HCT116 (cell line): ENCODE data around the gene TMEM235. TPM values are rescaled to one million over a fixed set of nuclear protein-coding genes. Genes with fewer than 3 reads are reported as not detected.

Experiments used
- ATAC-seq: fragments of 200-7000 bp; cut with Tn5 transposase; 2 replicates; pipeline ENCODE4 v1.9.1; 2020; ENCODE audit warnings: mild to moderate bottlenecking, moderate library complexity
- BruUV-seq: library from RNA; stranded (reverse); fragments of 400-500 nt; replicated peaks from 2 replicates; lab custom pipeline; 2021; lab: Mats Ljungman, UMichigan
- CTCF ChIA-PET: fragments of 300-600 bp; sonication (Branson Sonifier 250); formaldehyde crosslinking; loops from one replicate; lab custom pipeline; 2021; ENCODE audit warnings: antibody characterized with exemption; lab: Charles Lee
- POLR2A ChIA-PET: fragments of 300-600, 350-600 bp; sonication (Branson Sonifier 250); formaldehyde crosslinking; loops from one replicate; lab custom pipeline; 2021; ENCODE audit warnings: antibody characterized with exemption; lab: Charles Lee
- RAD21 ChIA-PET, 2 experiments: fragments of 300-600 bp; sonication (Branson Sonifier 250); formaldehyde crosslinking; loops; one replicate each; lab custom pipeline; 2023; ENCODE audit warnings: low total read pairs in 2 of 2; ENCODE audit not compliant: uncharacterized antibody in 2 of 2, unreplicated experiment in 2 of 2, low non-redundant PET in 1 of 2; lab: Charles Lee
- DNase-seq: peaks from one replicate; pipeline ENCODE4 v3.0.0-alpha.2; 2010; ENCODE audit warnings: low read depth, low spot score
- H2AFZ ChIP-seq: fragments of 200-600 bp; shearing (Covaris generic), sonication (generic); 2 replicates; pipeline ENCODE4 v1.6.1; 2017; ENCODE audit warnings: low read depth, mixed run types, mixed read lengths, antibody characterized with exemption, low read length; ENCODE audit not compliant: poor library complexity, severe bottlenecking
- H3K27ac ChIP-seq: 2 replicates; pipeline ENCODE4 v1.5.1; 2012; ENCODE audit warnings: low read depth, low read length
- H3K27me3 ChIP-seq: fragments of 200-600 bp; sonication (generic); 2 replicates; pipeline ENCODE4 v1.6.1; 2016; ENCODE audit warnings: mixed run types, low read length, mixed read lengths; ENCODE audit not compliant: insufficient read depth
- H3K36me3 ChIP-seq, 2 experiments: fragments of 200-500 bp in 1 of 2; fragments of 200-600 bp in 1 of 2; sonication (Bioruptor generic) in 1 of 2; sonication (generic) in 1 of 2; 2 replicates each; pipeline versions ENCODE4 v1.5.1 to v1.6.1; 2014 to 2016; ENCODE audit warnings: low read length in 2 of 2, inconsistent platforms in 1 of 2, mixed read lengths in 1 of 2, mixed run types in 1 of 2; ENCODE audit not compliant: insufficient read depth in 2 of 2, control insufficient read depth in 1 of 2
- H3K4me1 ChIP-seq, 2 experiments: fragments of 200-600 bp in 1 of 2; sonication (generic) in 1 of 2; 2 replicates each; pipeline versions ENCODE4 v1.5.1 to v1.6.1; 2012 to 2017; ENCODE audit warnings: low read length in 2 of 2, inconsistent platforms in 1 of 2, mild to moderate bottlenecking in 1 of 2, mixed read lengths in 1 of 2, mixed run types in 1 of 2, moderate library complexity in 1 of 2; ENCODE audit not compliant: insufficient read depth in 2 of 2, control insufficient read depth in 1 of 2
- H3K4me2 ChIP-seq: fragments of 200-600 bp; sonication (generic); 2 replicates; pipeline ENCODE4 v1.6.1; 2017; ENCODE audit warnings: mixed run types, low read length, mixed read lengths
- H3K4me3 ChIP-seq, 2 experiments: fragments of 200-600 bp in 1 of 2; sonication (generic) in 1 of 2; replicated peaks in 1 of 2; 2 replicates each; pipeline ENCODE4 v1.5.1; 2011 to 2016; ENCODE audit warnings: low read length in 2 of 2, control low read depth in 1 of 2, low read depth in 1 of 2, mild to moderate bottlenecking in 1 of 2, mixed read lengths in 1 of 2, mixed run types in 1 of 2
- H3K79me2 ChIP-seq: fragments of 200-600 bp; sonication (generic); 2 replicates; pipeline ENCODE4 v1.6.1; 2017; ENCODE audit warnings: mild to moderate bottlenecking, mixed run types, low read length, moderate library complexity, mixed read lengths; ENCODE audit not compliant: insufficient read depth
- H3K9ac ChIP-seq: fragments of 200-600 bp; sonication (generic); 2 replicates; pipeline ENCODE4 v1.6.1; 2016; ENCODE audit warnings: low read length, mixed read lengths
- H3K9me2 ChIP-seq: fragments of 200-600 bp; sonication (generic), shearing (Covaris generic); 2 replicates; pipeline ENCODE4 v1.6.1; 2017; ENCODE audit warnings: mixed run types, mild to moderate bottlenecking, moderate library complexity; ENCODE audit not compliant: insufficient read depth
- H3K9me3 ChIP-seq, 2 experiments: fragments of 200-500 bp in 1 of 2; fragments of 200-600 bp in 1 of 2; sonication (Bioruptor generic) in 1 of 2; sonication (generic) in 1 of 2; 2 replicates each; pipeline ENCODE4 v1.6.1; 2014 to 2017; ENCODE audit warnings: low read length in 2 of 2, mixed read lengths in 2 of 2, inconsistent platforms in 1 of 2, low read depth in 1 of 2, mild to moderate bottlenecking in 1 of 2, mixed run types in 1 of 2, moderate library complexity in 1 of 2; ENCODE audit not compliant: control insufficient read depth in 1 of 2, insufficient read depth in 1 of 2
- H4K20me1 ChIP-seq: fragments of 200-600 bp; sonication (generic), shearing (Covaris generic); 2 replicates; pipeline ENCODE4 v1.6.1; 2017; ENCODE audit warnings: mixed run types, mild to moderate bottlenecking, moderate library complexity; ENCODE audit not compliant: insufficient read depth
- ATF3 ChIP-seq: IDR thresholded peaks from 2 replicates; pipeline ENCODE4 v1.6.1; 2012
- CEBPB ChIP-seq: IDR thresholded peaks from 2 replicates; pipeline ENCODE4 v1.6.1; 2012; ENCODE audit warnings: low read depth
- CTCF ChIP-seq, 3 experiments: fragments of 200-600 bp in 1 of 3; sonication (generic) in 1 of 3; IDR thresholded peaks in 2 of 3; conservative IDR thresholded peaks in 1 of 3; 2 replicates each; pipeline ENCODE4 v1.5.1; 2012 to 2017; ENCODE audit warnings: low read depth in 2 of 3, low read length in 2 of 3, antibody characterized with exemption in 1 of 3, borderline replicate concordance in 1 of 3, control low read depth in 1 of 3, mild to moderate bottlenecking in 1 of 3, mixed read lengths in 1 of 3, mixed run types in 1 of 3, moderate library complexity in 1 of 3; ENCODE audit not compliant: insufficient read depth in 1 of 3
- EGR1 ChIP-seq: IDR thresholded peaks from 2 replicates; pipeline ENCODE4 v1.6.1; 2012; ENCODE audit warnings: low read depth
- ELF1 ChIP-seq: IDR thresholded peaks from 2 replicates; pipeline ENCODE4 v1.6.1; 2012; ENCODE audit warnings: low read depth, borderline replicate concordance
- EZH2 ChIP-seq: fragments of 200-600 bp; sonication (generic); IDR thresholded peaks from 2 replicates; pipeline ENCODE4 v1.6.1; 2017; ENCODE audit warnings: antibody characterized with exemption, mixed run types
- FOSL1 ChIP-seq: IDR thresholded peaks from 2 replicates; pipeline ENCODE4 v1.6.1; 2012; ENCODE audit warnings: low read depth
- JUND ChIP-seq: IDR thresholded peaks from 2 replicates; pipeline ENCODE4 v1.6.1; 2012
- MAX ChIP-seq: IDR thresholded peaks from 2 replicates; pipeline ENCODE4 v1.6.1; 2012
- POLR2A ChIP-seq: IDR thresholded peaks from 2 replicates; pipeline ENCODE4 v1.7.0; 2011; ENCODE audit warnings: borderline replicate concordance; ENCODE audit not compliant: insufficient read depth, insufficient read length; ENCODE audit errors: extremely low read depth
- REST ChIP-seq: IDR thresholded peaks from 2 replicates; pipeline ENCODE4 v1.6.1; 2012; ENCODE audit warnings: low read depth
- SP1 ChIP-seq: IDR thresholded peaks from 2 replicates; pipeline ENCODE4 v1.6.1; 2012; ENCODE audit warnings: low read depth
- SRF ChIP-seq: IDR thresholded peaks from 2 replicates; pipeline ENCODE4 v1.6.1; 2012; ENCODE audit warnings: low read depth
- TCF7L2 ChIP-seq: IDR thresholded peaks from 2 replicates; pipeline ENCODE4 v1.7.0; 2011; ENCODE audit warnings: borderline replicate concordance, inconsistent platforms; ENCODE audit not compliant: insufficient read depth, insufficient read length; ENCODE audit errors: extremely low read depth
- ZFX ChIP-seq: fragments of 450-650 bp; IDR thresholded peaks from 2 replicates; pipeline ENCODE4 v1.6.1; 2017
- intact Hi-C: fragments of 100-400 bp; cut with micrococcal nuclease; formaldehyde crosslinking; loops from 2 replicates; pipeline ENCODE4 v1.10.0; 2022
- total RNA-seq: library from RNA; stranded (reverse); gene quantifications from one replicate; pipeline ENCODE4 v1.2.1, GENCODE V29; 2021; ENCODE audit not compliant: unreplicated experiment

The TMEM235 gene
- total RNA-seq, 1 experiment from 2014 or later, result not detected

- intact Hi-C loops, result no loop called here
- Histone ChIP-seq H3K4me1 (peaks cover 0 to 5% of the 10 kb centered on the region in 2 experiments; a peak in 1 of 4 replicates), H4K20me1 (no peaks in the 10 kb centered on the region), H2AFZ (no peak overlapping the region), H3K79me2 (no peaks in the 10 kb centered on the region), H3K9ac (no peak overlapping the region), H3K4me2 (no peak overlapping the region), H3K27ac (no peak overlapping the region)
- peak; percentile 34 for ATAC-seq
- POLR2A ChIA-PET, result no interaction called here
- no peak for DNase-seq
- no peak for TF ChIP-seq CEBPB
- TF ChIP-seq, all 23 proteins: peak for 0
- no peaks in the 10 kb centered on the region for H3K27me3 ChIP-seq
- RAD21 ChIA-PET, result interaction anchor here in 1 of 2 experiments (0.6 kb wide), 1 partner anchor 23 kb away, joined by 5 read pairs; no protein-coding TSS in a partner anchor
- no peaks in the 10 kb centered on the region for H3K9me2 ChIP-seq
- CTCF ChIA-PET, result no interaction called here
- H3K36me3 ChIP-seq, result no peaks in the 10 kb centered on the region
- H3K4me3 ChIP-seq, result no peak overlapping the region
- no TSS peak for BruUV-seq
- H3K9me3 ChIP-seq, result peaks cover 0 to 4% of the 10 kb centered on the region in 2 experiments; a peak in 1 of 4 replicates
These were observed 46.8 kb downstream of the TMEM235 start for GRCh38 chr17:78278139-78278741.

GRCh38 chr17:78279360-78279990 is 48.0 kb downstream of the TMEM235 start:
- Histone ChIP-seq H2AFZ (no peak overlapping the region), H3K4me1 (peaks cover 0 to 5% of the 10 kb centered on the region in 2 experiments; a peak in 1 of 4 replicates), H3K9me2 (no peaks in the 10 kb centered on the region), H3K79me2 (no peaks in the 10 kb centered on the region), H4K20me1 (no peaks in the 10 kb centered on the region), H3K4me2 (no peak overlapping the region), H3K27me3 (no peaks in the 10 kb centered on the region), H3K36me3 (no peaks in the 10 kb centered on the region), H3K9me3 (no peaks in the 10 kb centered on the region), H3K27ac (no peak overlapping the region), H3K4me3 (no peak overlapping the region), H3K9ac (no peak overlapping the region)
- intact Hi-C loops, result no loop called here
- no peak for ATAC-seq
- no peak for DNase-seq
- ChIA-PET CTCF (no interaction called here), POLR2A (no interaction called here), RAD21 (no interaction called here)
- BruUV-seq, result no TSS peak
- TF ChIP-seq POLR2A (no peak), MAX (no peak), ATF3 (no peak), EZH2 (no peak), REST (no peak), ZFX (no peak), SRF (no peak), EGR1 (no peak), ELF1 (no peak), TCF7L2 (no peak), SP1 (no peak), FOSL1 (no peak), CTCF (IDR thresholded peaks at IDR 0.05 in 2 of 3, conservative IDR thresholded peaks at IDR 0.05 in 1 of 3; ENCODE audit: borderline replicate concordance in 1 of 3, insufficient read depth in 1 of 3, low read depth in 2 of 3, low read length in 2 of 3) (no peak), JUND (no peak)
